Esophagus squamous epithelium (tissue), 5 donors: ENCODE data around the gene ARL2. TPM values are rescaled to one million over a fixed set of nuclear protein-coding genes. Genes with fewer than 3 reads are reported as not detected.
"Not testable (repeated sequence)": the region's sequence is repeated elsewhere in the genome, so short reads cannot be mapped to it uniquely, and the experiment has no call there.

Experiments used
- DNase-seq: peaks from one replicate; lab custom pipeline; 2025; lab: John Stamatoyannopoulos, UW
- H3K27ac ChIP-seq, 4 donors: fragments of 200-600 bp; sonication (generic); one replicate each; pipeline ENCODE4 v1.5.1; 2016 to 2019; ENCODE audit warnings: mild to moderate bottlenecking in 1 of 4
- H3K27me3 ChIP-seq, 4 donors: fragments of 200-600 bp; sonication (generic); 1 replicate in 3 of 4; 2 replicates in 1 of 4; pipeline versions ENCODE4 v1.5.1 to v1.6.0; 2017 to 2021; ENCODE audit warnings: antibody characterized with exemption in 1 of 4
- H3K36me3 ChIP-seq, 3 donors: fragments of 200-600 bp; sonication (generic); one replicate each; pipeline ENCODE4 v1.5.1; 2016 to 2019
- H3K4me1 ChIP-seq, 3 donors: fragments of 200-600 bp; sonication (generic); one replicate each; pipeline ENCODE4 v1.5.1; 2017 to 2019
- H3K4me3 ChIP-seq, 4 donors: fragments of 200-600 bp; sonication (generic); 1 replicate in 3 of 4; 2 replicates in 1 of 4; pipeline ENCODE4 v1.5.1; 2016 to 2019; ENCODE audit warnings: mild to moderate bottlenecking in 2 of 4, moderate library complexity in 1 of 4
- H3K9me3 ChIP-seq, 3 donors: fragments of 200-600 bp; sonication (generic); one replicate each; pipeline ENCODE4 v1.5.1; 2016 to 2019
- POLR2A ChIP-seq, 4 donors: fragments of 450-650 bp; IDR thresholded peaks; one replicate each; pipeline ENCODE4 v1.6.1; 2017; ENCODE audit warnings: antibody characterized with exemption in 4 of 4, mild to moderate bottlenecking in 4 of 4, moderate library complexity in 3 of 4
- WGBS, 2 donors: methylation state at CpG; one replicate each; pipeline ENCODE4 v1.1.5; 2018; 5-methylcytosine and 5-hydroxymethylcytosine counted together
- intact Hi-C: fragments of 100-400 bp; cut with DNase I; formaldehyde crosslinking; loops from one replicate; pipeline ENCODE4 v1.15.0; 2022
- total RNA-seq, 4 donors: library from RNA; depleted of rRNA; stranded (reverse); fragments of >200 nt; gene quantifications; one replicate each; pipeline ENCODE4 v1.1.0, GENCODE V29; 2016
- TF ChIP-seq, protein P1 (sequence below), 6 experiments: fragments of 450-650 bp in 4 of 6; fragments of 200-600 bp in 2 of 6; sonication (generic) in 2 of 6; IDR thresholded peaks; one replicate each; pipeline ENCODE4 v1.5.1; 2016 to 2019; ENCODE audit warnings: antibody characterized with exemption in 6 of 6, mild to moderate bottlenecking in 4 of 6, moderate library complexity in 4 of 6
- donor health status: DM: yes; HTN: yes; CAD: no.

Gene ARL2
- total RNA-seq, 4 donors from 2014 or later: 42.5 to 82.1 (median 65.0) TPM

DNA sequence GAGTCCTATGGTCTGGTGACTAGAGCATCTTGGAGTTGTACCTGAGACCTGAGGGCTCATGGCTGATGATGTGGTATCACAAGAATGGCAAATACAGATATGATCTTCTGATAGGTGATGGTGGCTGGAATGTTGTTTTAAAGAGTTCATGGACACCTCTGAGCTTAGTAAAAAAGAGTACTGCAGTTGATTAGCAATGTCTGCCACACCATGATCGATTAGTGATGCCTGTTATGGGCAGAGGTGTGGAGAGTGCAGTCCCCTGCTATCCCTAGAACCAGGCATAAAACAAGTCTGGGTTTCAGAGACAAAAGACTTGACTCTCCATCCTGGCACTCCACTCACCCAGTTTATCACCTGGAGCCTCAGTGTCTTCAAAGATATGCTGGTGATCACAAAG is 15.8 kb upstream of the ARL2 start:
- intact Hi-C loops: no loop called here
- Histone ChIP-seq H3K27ac (no peak overlapping the region), H3K9me3 (no peaks in the 10 kb centered on the region), H3K27me3 (no peaks in the 10 kb centered on the region), H3K4me1 (peaks cover 0 to 21% (median 0%) of the 10 kb centered on the region in 3 donors), H3K36me3 (no peaks in the 10 kb centered on the region), H3K4me3 (no peak overlapping the region)
- WGBS, 2 donors: 60 to 83% methylated on average over 1 of the region's 1 CpG
- TF ChIP-seq POLR2A (IDR thresholded peaks at IDR 0.05): no peak
- TF ChIP-seq, protein P1, sequence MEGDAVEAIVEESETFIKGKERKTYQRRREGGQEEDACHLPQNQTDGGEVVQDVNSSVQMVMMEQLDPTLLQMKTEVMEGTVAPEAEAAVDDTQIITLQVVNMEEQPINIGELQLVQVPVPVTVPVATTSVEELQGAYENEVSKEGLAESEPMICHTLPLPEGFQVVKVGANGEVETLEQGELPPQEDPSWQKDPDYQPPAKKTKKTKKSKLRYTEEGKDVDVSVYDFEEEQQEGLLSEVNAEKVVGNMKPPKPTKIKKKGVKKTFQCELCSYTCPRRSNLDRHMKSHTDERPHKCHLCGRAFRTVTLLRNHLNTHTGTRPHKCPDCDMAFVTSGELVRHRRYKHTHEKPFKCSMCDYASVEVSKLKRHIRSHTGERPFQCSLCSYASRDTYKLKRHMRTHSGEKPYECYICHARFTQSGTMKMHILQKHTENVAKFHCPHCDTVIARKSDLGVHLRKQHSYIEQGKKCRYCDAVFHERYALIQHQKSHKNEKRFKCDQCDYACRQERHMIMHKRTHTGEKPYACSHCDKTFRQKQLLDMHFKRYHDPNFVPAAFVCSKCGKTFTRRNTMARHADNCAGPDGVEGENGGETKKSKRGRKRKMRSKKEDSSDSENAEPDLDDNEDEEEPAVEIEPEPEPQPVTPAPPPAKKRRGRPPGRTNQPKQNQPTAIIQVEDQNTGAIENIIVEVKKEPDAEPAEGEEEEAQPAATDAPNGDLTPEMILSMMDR (IDR thresholded peaks at IDR 0.05): no peak
- DNase-seq: no peak

DNA sequence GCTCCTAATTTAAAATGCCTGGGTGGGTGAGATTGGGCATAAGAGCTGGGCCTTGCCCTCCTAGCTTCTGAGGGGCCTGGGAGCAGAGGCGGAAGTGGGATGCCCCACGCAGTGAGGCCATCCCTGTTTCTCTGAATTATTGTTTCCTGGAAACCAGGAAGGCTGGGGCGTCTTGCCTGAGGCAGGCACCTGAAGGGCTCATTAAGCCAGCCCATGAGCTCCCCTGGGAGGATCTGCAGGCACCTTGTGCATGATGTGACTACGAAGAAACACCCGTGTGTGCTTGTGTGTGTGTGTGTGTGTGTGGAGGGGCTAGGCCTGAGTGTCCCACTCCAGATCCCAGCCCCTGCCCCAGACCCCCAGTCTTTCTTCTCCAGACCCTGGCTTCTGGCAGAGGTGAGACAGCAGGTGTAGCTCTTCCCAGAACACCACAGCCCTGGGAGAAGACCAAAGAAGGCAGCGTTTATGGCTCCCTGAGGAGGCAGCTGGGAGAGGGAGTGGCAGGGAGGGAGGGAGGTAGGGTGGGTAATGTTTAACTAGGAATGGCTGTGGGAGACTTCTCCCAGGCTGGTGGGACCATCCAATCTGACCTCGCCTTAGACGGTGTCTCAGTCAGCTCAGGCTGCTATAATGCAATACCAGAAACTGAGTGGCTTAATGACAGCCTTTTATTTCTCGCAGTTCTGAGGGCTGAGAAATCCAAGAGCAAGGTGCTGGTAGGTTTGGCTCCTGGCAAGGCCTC is 15.1 kb upstream of the ARL2 start:
- peaks cover 0 to 21% (median 0%) of the 10 kb centered on the region in 3 donors for H3K4me1 ChIP-seq
- WGBS, 2 donors: 74 to 80% methylated on average over 6 to 7 of the region's 9 CpGs
- H3K27me3 ChIP-seq: no peaks in the 10 kb centered on the region
- intact Hi-C loops: no loop called here
- H3K27ac ChIP-seq: no peak overlapping the region
- H3K4me3 ChIP-seq: no peak overlapping the region
- TF ChIP-seq, protein P1 (IDR thresholded peaks at IDR 0.05): no peak
- TF ChIP-seq POLR2A (IDR thresholded peaks at IDR 0.05): no peak
- no peaks in the 10 kb centered on the region for H3K36me3 ChIP-seq
- no peak for DNase-seq
- H3K9me3 ChIP-seq: no peaks in the 10 kb centered on the region

DNA sequence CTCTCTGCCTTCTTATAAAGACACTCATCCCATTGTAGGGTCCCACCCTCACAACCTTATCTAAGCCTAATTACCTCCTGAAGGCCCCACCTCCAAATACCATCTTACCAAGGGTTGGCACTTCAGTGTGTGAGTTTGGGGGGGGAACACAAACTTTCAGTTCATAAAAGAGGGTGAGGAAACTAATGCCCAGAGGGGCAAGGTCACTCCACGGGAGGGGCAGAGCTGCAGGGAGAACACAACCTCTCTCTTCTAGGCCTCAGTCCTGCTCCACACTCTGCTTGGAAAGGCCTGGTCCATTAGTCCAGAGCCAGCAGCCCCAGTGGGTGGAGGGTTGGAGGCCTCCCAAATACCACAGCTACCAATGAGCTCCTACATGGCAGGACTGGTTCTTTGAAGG is 14.5 kb upstream of the ARL2 start:
- Histone ChIP-seq H3K4me1 (peaks cover 0 to 21% (median 0%) of the 10 kb centered on the region in 3 donors), H3K27ac (no peak overlapping the region), H3K27me3 (no peaks in the 10 kb centered on the region), H3K36me3 (no peaks in the 10 kb centered on the region), H3K4me3 (no peak overlapping the region), H3K9me3 (no peaks in the 10 kb centered on the region)
- intact Hi-C loops: no loop called here
- DNase-seq: no peak
- 100% methylated on average over 1 of the region's 1 CpG; no CpG with 5 or more reads in 1 of the 2 donors for WGBS, 2 donors
- TF ChIP-seq, protein P1 (IDR thresholded peaks at IDR 0.05): no peak
- no peak for TF ChIP-seq POLR2A (IDR thresholded peaks at IDR 0.05)

DNA sequence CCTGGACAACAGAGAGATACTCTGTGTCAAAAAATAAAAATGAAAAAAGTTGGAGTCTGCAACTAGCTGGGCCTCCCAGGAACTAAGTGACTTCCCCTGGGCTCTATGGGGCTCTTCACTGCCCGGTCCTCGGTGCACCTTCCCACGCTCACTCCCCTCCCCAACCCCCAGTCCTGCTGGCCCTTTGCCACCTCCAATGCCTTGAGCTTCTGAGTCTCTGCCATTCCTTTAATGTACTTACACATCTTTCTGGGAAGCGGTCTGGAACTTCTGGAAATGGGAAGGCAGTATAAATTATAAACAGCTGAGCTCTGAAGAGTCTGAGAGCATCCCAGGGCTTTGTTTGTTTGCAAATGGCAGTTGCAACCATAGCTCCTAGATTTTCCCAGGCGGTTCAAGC is 11.3 kb upstream of the ARL2 start:
- Histone ChIP-seq H3K9me3 (no peaks in the 10 kb centered on the region), H3K4me3 (no peak overlapping the region), H3K4me1 (peaks cover 0 to 8% (median 0%) of the 10 kb centered on the region in 3 donors), H3K27me3 (no peaks in the 10 kb centered on the region), H3K36me3 (no peaks in the 10 kb centered on the region), H3K27ac (no peak overlapping the region)
- TF ChIP-seq, protein P1 (IDR thresholded peaks at IDR 0.05): no peak
- TF ChIP-seq POLR2A (IDR thresholded peaks at IDR 0.05): no peak
- no peak for DNase-seq
- 72 to 77% methylated on average over 4 to 5 of the region's 5 CpGs for WGBS, 2 donors
- intact Hi-C loops: no loop called here

DNA sequence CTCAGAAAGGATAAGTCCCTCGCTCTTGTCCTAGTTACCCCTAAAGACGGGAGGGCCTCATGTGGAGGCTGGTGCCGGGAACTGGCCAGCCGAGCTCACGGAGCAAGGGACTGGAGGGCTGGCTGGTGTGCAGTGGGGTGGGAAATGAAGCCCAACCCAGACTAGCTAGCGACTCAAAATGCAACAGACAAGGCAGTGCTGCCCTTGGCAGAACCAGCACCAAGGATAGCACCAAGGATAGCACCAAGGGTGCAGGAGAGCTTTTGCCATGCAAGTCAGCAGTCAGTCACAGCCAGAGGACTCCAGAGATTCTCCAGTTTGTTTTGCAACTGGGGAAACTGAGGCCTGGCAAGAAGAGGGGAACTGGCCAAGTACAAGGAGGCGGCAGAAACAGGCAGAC is 10.7 kb upstream of the ARL2 start:
- Histone ChIP-seq H3K27me3 (no peaks in the 10 kb centered on the region), H3K36me3 (no peaks in the 10 kb centered on the region), H3K27ac (no peak overlapping the region), H3K4me3 (no peak overlapping the region), H3K4me1 (peaks cover 0 to 8% (median 0%) of the 10 kb centered on the region in 3 donors), H3K9me3 (no peaks in the 10 kb centered on the region)
- intact Hi-C loops: no loop called here
- no peak for TF ChIP-seq POLR2A (IDR thresholded peaks at IDR 0.05)
- TF ChIP-seq, protein P1 (IDR thresholded peaks at IDR 0.05): no peak
- WGBS, 2 donors: 73 to 100% methylated on average over 1 to 7 of the region's 7 CpGs
- DNase-seq: no peak

DNA sequence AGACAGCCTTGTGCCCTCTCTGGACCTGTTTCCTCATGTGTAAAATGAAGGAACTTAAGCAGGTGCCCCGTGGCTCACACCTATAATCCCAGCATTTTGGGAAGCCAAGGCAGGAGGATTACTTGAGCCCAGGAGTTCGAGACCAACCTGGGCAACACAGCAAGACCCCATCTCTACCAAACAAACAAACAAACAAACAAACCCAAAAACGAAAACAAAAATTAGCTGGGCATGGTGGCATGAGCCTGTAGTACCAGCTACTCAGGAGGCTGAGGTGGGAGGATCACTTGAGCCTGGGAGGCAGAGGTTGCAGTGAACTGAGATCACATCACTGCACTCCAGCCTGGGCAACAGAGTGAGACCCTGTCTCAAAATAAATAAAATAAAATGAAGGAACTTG is 10.0 kb upstream of the ARL2 start:
- H3K4me1 ChIP-seq, H3K27ac ChIP-seq, intact Hi-C loops, DNase-seq, H3K27me3 ChIP-seq, H3K36me3 ChIP-seq, H3K9me3 ChIP-seq, H3K4me3 ChIP-seq: not testable (repeated sequence)
- WGBS, 2 donors: 60 to 71% methylated on average over 2 to 3 of the region's 3 CpGs
